GM21360 (cell line): ENCODE data around the gene C10orf71.

ENCODE experiments used
- ATAC-seq: cut with Tn5 transposase; IDR thresholded peaks from one replicate; pipeline ENCODE4 v1.9.1; 2021; ENCODE audit warnings: mild to moderate bottlenecking, moderate library complexity; ENCODE audit not compliant: unreplicated experiment

The C10orf71 gene

GRCh38 chr10:49293208-49293603, 5.8 kb upstream of the C10orf71 start:
- no peak for ATAC-seq

GRCh38 chr10:49294731-49295130, 4.2 kb upstream of the C10orf71 start:
- no peak for ATAC-seq

GRCh38 chr10:49295297-49295696, 3.7 kb upstream of the C10orf71 start:
- ATAC-seq, result no peak

- ATAC-seq, result no peak
Measured at GRCh38 chr10:49296382-49296781, 2.6 kb upstream of the C10orf71 start.

- no peak for ATAC-seq
Measured at GRCh38 chr10:49296836-49297235, 2.1 kb upstream of the C10orf71 start.

- ATAC-seq, result no peak
Measured at GRCh38 chr10:49297818-49298670, 926 bp upstream of the C10orf71 start.

- no peak for ATAC-seq
Measured at GRCh38 chr10:49298671-49298982, 343 bp upstream of the C10orf71 start.

GRCh38 chr10:49299816-49300139, 808 bp downstream of the C10orf71 start:
- ATAC-seq, result no peak

- ATAC-seq, result no peak
Measured at GRCh38 chr10:49300140-49300974, 1.4 kb downstream of the C10orf71 start.

- no peak for ATAC-seq
Measured at GRCh38 chr10:49301302-49301701, 2.3 kb downstream of the C10orf71 start.

GRCh38 chr10:49302088-49302487, 3.1 kb downstream of the C10orf71 start:
- ATAC-seq, result no peak

- ATAC-seq, result no peak
Measured at GRCh38 chr10:49303711-49304110, 4.7 kb downstream of the C10orf71 start.

GRCh38 chr10:49304137-49304536, 5.2 kb downstream of the C10orf71 start:
- no peak for ATAC-seq

GRCh38 chr10:49307921-49308320, 9.0 kb downstream of the C10orf71 start:
- no peak for ATAC-seq

- ATAC-seq, result no peak
Measured at GRCh38 chr10:49308881-49309280, 9.9 kb downstream of the C10orf71 start.

GRCh38 chr10:49309691-49310411, 10.9 kb downstream of the C10orf71 start:
- no peak for ATAC-seq

- no peak for ATAC-seq
Measured at GRCh38 chr10:49310460-49310859, 11.5 kb downstream of the C10orf71 start.

GRCh38 chr10:49310901-49311554, 12.1 kb downstream of the C10orf71 start:
- no peak for ATAC-seq

GRCh38 chr10:49311555-49312236, 12.7 kb downstream of the C10orf71 start:
- no peak for ATAC-seq

GRCh38 chr10:49312246-49312869, 13.4 kb downstream of the C10orf71 start:
- no peak for ATAC-seq
